HG03045 (cell line): Measurements from ENCODE around the gene SNRPB2.
A peak's percentile ranks its signal among the peaks of the same experiment; 100 is the strongest.

ENCODE experiments used
- ATAC-seq: cut with Tn5 transposase; IDR thresholded peaks from one replicate; pipeline ENCODE4 v1.9.1; 2021; ENCODE audit warnings: mild to moderate bottlenecking, moderate library complexity; ENCODE audit not compliant: unreplicated experiment

Gene SNRPB2

GRCh38 chr20:16732506-16733152 is 2.8 kb downstream of the SNRPB2 start:
- no peak for ATAC-seq

- ATAC-seq = no peak
Observed at GRCh38 chr20:16740365-16741072, 10.7 kb downstream of the SNRPB2 start.

- ATAC-seq = no peak
Observed at GRCh38 chr20:16744178-16744807, 14.5 kb downstream of the SNRPB2 start.

GRCh38 chr20:16745204-16745603 is 15.4 kb downstream of the SNRPB2 start:
- ATAC-seq = no peak

- ATAC-seq = no peak
Observed at GRCh38 chr20:16747291-16747811, 17.5 kb downstream of the SNRPB2 start.

- no peak for ATAC-seq
Observed at GRCh38 chr20:16748308-16748900, 18.6 kb downstream of the SNRPB2 start, which contains the start of gene OTOR. TSS of gene OTOR (plus strand) at chr20:16748358. CDS start at chr20:16748402, 44 bp downstream.

- ATAC-seq = no peak
Observed at GRCh38 chr20:16749573-16749972, 19.7 kb downstream of the SNRPB2 start.

GRCh38 chr20:16752082-16752481 is 22.3 kb downstream of the SNRPB2 start:
- no peak for ATAC-seq

- ATAC-seq = no peak
Observed at GRCh38 chr20:16752901-16753300, 23.1 kb downstream of the SNRPB2 start.

GRCh38 chr20:16758454-16759180 is 28.8 kb downstream of the SNRPB2 start:
- no peak for ATAC-seq

- no peak for ATAC-seq
Observed at GRCh38 chr20:16759181-16759563, 29.3 kb downstream of the SNRPB2 start.

- ATAC-seq = no peak
Observed at GRCh38 chr20:16760431-16761304, 30.8 kb downstream of the SNRPB2 start.

- peak; percentile 53 for ATAC-seq
Observed at GRCh38 chr20:16761305-16761829, 31.5 kb downstream of the SNRPB2 start.

GRCh38 chr20:16764560-16764959 is 34.7 kb downstream of the SNRPB2 start:
- no peak for ATAC-seq

- ATAC-seq = no peak
Observed at GRCh38 chr20:16771213-16771612, 41.4 kb downstream of the SNRPB2 start.

GRCh38 chr20:16775961-16776360 is 46.1 kb downstream of the SNRPB2 start:
- no peak for ATAC-seq

- ATAC-seq = no peak
Observed at GRCh38 chr20:16777126-16777525, 47.3 kb downstream of the SNRPB2 start.

- ATAC-seq = no peak
Observed at GRCh38 chr20:16778159-16778558, 48.3 kb downstream of the SNRPB2 start.

- ATAC-seq = no peak
Observed at GRCh38 chr20:16781496-16781895, 51.7 kb downstream of the SNRPB2 start.

- no peak for ATAC-seq
Observed at GRCh38 chr20:16785226-16785625, 55.4 kb downstream of the SNRPB2 start.
